ENCODE measurements around the gene VPS45. TPM values are rescaled to one million over a fixed set of nuclear protein-coding genes. Genes with fewer than 3 reads are reported as not detected.

Gene VPS45
- total and polyA plus RNA-seq, 7 experiments from 2014 or later: 20.3 to 37.7 (median 27.0) TPM

GRCh38 chr1:150162862-150163706 is 95.5 kb downstream of the VPS45 start:
- peak overlapping the region; percentile 12 to 72 (median 55) for H3K4me3 Mint-ChIP-seq
- H3K36me3 ChIP-seq (ENCODE audit: control insufficient read depth in 2 of 3, insufficient read depth in 3 of 3, low read length in 3 of 3): peaks cover 0 to 16% (median 6%) of the 10 kb centered on the region in 3 experiments
- no peak overlapping the region for H3K4me3 ChIP-seq (ENCODE audit: low read length)
- intact Hi-C loops (cut with micrococcal nuclease): loop anchor here in 1 of 2 donors (1.0 to 10.0 kb wide), 2 partner anchors 90 to 268 kb away; partner anchors contain the start of gene BOLA1
- peaks cover 0 to 31% of the 10 kb centered on the region in 2 donors for H3K4me1 ChIP-seq (ENCODE audit: control insufficient read depth in 2 of 2, insufficient read depth in 2 of 2, low read length in 2 of 2)
- peaks cover 0 to 22% (median 6%) of the 10 kb centered on the region in 5 donors for H3K36me3 Mint-ChIP-seq
- ATAC-seq (peak; percentile 76), DNase-seq (no peak)
- peaks cover 0 to 2% (median 0%) of the 10 kb centered on the region in 11 donors for H3K9me3 Mint-ChIP-seq
- ChIA-PET CTCF (interaction anchor here (0.6 to 17.2 kb wide), 11 partner anchors 21 to 201 kb away, joined by 3 to 243 read pairs (median 4); partner anchors contain the start of genes CA14 and VPS45), POLR2A (interaction anchor here (0.7 to 6.8 kb wide), 7 partner anchors 12 to 225 kb away, joined by 3 to 78 read pairs (median 3); partner anchors contain the start of genes PLEKHO1 and VPS45)
- H3K27ac ChIP-seq (ENCODE audit: low read depth, low read length): no peak overlapping the region
- H3K27ac Mint-ChIP-seq: peak overlapping the region in 8 of 9 donors; percentile 14 to 85 (median 58)
- H3K27me3 Mint-ChIP-seq: peaks cover 0 to 9% (median 0%) of the 10 kb centered on the region in 5 donors
- no peaks in the 10 kb centered on the region for H3K27me3 ChIP-seq (ENCODE audit: control insufficient read depth in 2 of 2, insufficient read depth in 2 of 2, low read length in 2 of 2)
- H3K9me3 ChIP-seq (ENCODE audit: control insufficient read depth in 2 of 3, low read length in 3 of 3): no peaks in the 10 kb centered on the region
- peaks cover 39 to 73% (median 51%) of the 10 kb centered on the region in 7 donors for H3K4me1 Mint-ChIP-seq

GRCh38 chr1:150164224-150164623 is 96.6 kb downstream of the VPS45 start:
- Mint-ChIP-seq H3K27ac (peak overlapping the region in 3 of 9 donors; percentile 4 to 69 (median 18)), H3K9me3 (peaks cover 0 to 2% (median 0%) of the 10 kb centered on the region in 11 donors), H3K27me3 (peaks cover 0 to 12% (median 0%) of the 10 kb centered on the region in 5 donors), H3K4me1 (peaks cover 35 to 67% (median 48%) of the 10 kb centered on the region in 7 donors), H3K36me3 (peaks cover 0 to 19% (median 4%) of the 10 kb centered on the region in 5 donors), H3K4me3 (no peak overlapping the region)
- DNase-seq (no peak), ATAC-seq (no peak)
- peaks cover 0 to 6% (median 0%) of the 10 kb centered on the region in 3 experiments for H3K36me3 ChIP-seq (ENCODE audit: control insufficient read depth in 2 of 3, insufficient read depth in 3 of 3, low read length in 3 of 3)
- intact Hi-C loops (cut with micrococcal nuclease): loop anchor here (2.0 to 10.0 kb wide), 2 partner anchors 13 to 269 kb away; partner anchors contain the start of gene BOLA1 (in 1 of the 2)
- peaks cover 0 to 31% of the 10 kb centered on the region in 2 donors for H3K4me1 ChIP-seq (ENCODE audit: control insufficient read depth in 2 of 2, insufficient read depth in 2 of 2, low read length in 2 of 2)
- ChIA-PET CTCF (interaction anchor here (1.0 to 17.2 kb wide), 5 partner anchors 12 to 96 kb away, joined by 3 to 243 read pairs (median 9); partner anchors contain the start of gene VPS45), POLR2A (interaction anchor here (0.6 to 6.8 kb wide), 2 partner anchors 13 to 146 kb away, joined by 3 to 78 read pairs; partner anchors contain the start of gene PLEKHO1)
- no peak overlapping the region for H3K4me3 ChIP-seq (ENCODE audit: low read length)
- no peak overlapping the region for H3K27ac ChIP-seq (ENCODE audit: low read depth, low read length)
- no peaks in the 10 kb centered on the region for H3K27me3 ChIP-seq (ENCODE audit: control insufficient read depth in 2 of 2, insufficient read depth in 2 of 2, low read length in 2 of 2)
- no peaks in the 10 kb centered on the region for H3K9me3 ChIP-seq (ENCODE audit: control insufficient read depth in 2 of 3, low read length in 3 of 3)

- Mint-ChIP-seq H3K9me3 (peaks cover 0 to 2% (median 0%) of the 10 kb centered on the region in 11 donors), H3K27me3 (peaks cover 0 to 12% (median 0%) of the 10 kb centered on the region in 5 donors), H3K4me3 (no peak overlapping the region), H3K27ac (peak overlapping the region in 6 of 9 donors; percentile 4 to 78 (median 16)), H3K36me3 (peaks cover 0 to 15% (median 4%) of the 10 kb centered on the region in 5 donors), H3K4me1 (peaks cover 35 to 62% (median 43%) of the 10 kb centered on the region in 7 donors)
- DNase-seq (no peak), ATAC-seq (no peak)
- Histone ChIP-seq H3K9me3 (ENCODE audit: control insufficient read depth in 2 of 3, low read length in 3 of 3) (no peaks in the 10 kb centered on the region), H3K27ac (ENCODE audit: low read depth, low read length) (no peak overlapping the region), H3K36me3 (ENCODE audit: control insufficient read depth in 2 of 3, insufficient read depth in 3 of 3, low read length in 3 of 3) (peaks cover 0 to under 1% (median 0%) of the 10 kb centered on the region in 3 experiments), H3K4me1 (ENCODE audit: control insufficient read depth in 2 of 2, insufficient read depth in 2 of 2, low read length in 2 of 2) (peaks cover 0 to 31% of the 10 kb centered on the region in 2 donors), H3K27me3 (ENCODE audit: control insufficient read depth in 2 of 2, insufficient read depth in 2 of 2, low read length in 2 of 2) (no peaks in the 10 kb centered on the region), H3K4me3 (ENCODE audit: low read length) (no peak overlapping the region)
- ChIA-PET CTCF (interaction anchor here (0.9 to 17.2 kb wide), 10 partner anchors 13 to 200 kb away, joined by 3 to 243 read pairs (median 4); partner anchors contain the start of gene VPS45), POLR2A (interaction anchor here (0.6 to 6.8 kb wide), 2 partner anchors 14 to 147 kb away, joined by 3 to 78 read pairs; partner anchors contain the start of gene PLEKHO1)
- intact Hi-C loops (cut with micrococcal nuclease): loop anchor here (2.0 to 10.0 kb wide), 2 partner anchors 14 to 270 kb away; partner anchors contain the start of gene BOLA1 (in 1 of the 2)
These were observed 97.2 kb downstream of the VPS45 start for GRCh38 chr1:150164779-150165178.

- intact Hi-C loops (cut with micrococcal nuclease): loop anchor here (1.0 to 10.0 kb wide), 5 partner anchors 15 to 271 kb away; partner anchors contain the start of gene BOLA1 (in 1 of the 2)
- Histone ChIP-seq H3K9me3 (ENCODE audit: control insufficient read depth in 2 of 3, low read length in 3 of 3) (no peaks in the 10 kb centered on the region), H3K36me3 (ENCODE audit: control insufficient read depth in 2 of 3, insufficient read depth in 3 of 3, low read length in 3 of 3) (no peaks in the 10 kb centered on the region), H3K27me3 (ENCODE audit: control insufficient read depth in 2 of 2, insufficient read depth in 2 of 2, low read length in 2 of 2) (no peaks in the 10 kb centered on the region), H3K27ac (ENCODE audit: low read depth, low read length) (no peak overlapping the region), H3K4me3 (ENCODE audit: low read length) (no peak overlapping the region), H3K4me1 (ENCODE audit: control insufficient read depth in 2 of 2, insufficient read depth in 2 of 2, low read length in 2 of 2) (peaks cover 0 to 24% of the 10 kb centered on the region in 2 donors)
- H3K4me3 Mint-ChIP-seq: no peak overlapping the region
- ATAC-seq (peak; percentile 33), DNase-seq (peak in 8 of 9 donors; percentile 21 to 48 (median 42))
- CTCF ChIA-PET: interaction anchor here (0.6 to 17.2 kb wide), 15 partner anchors 10 to 201 kb away, joined by 3 to 243 read pairs (median 3); partner anchors contain the start of gene VPS45
- H3K36me3 Mint-ChIP-seq: peaks cover 0 to 4% (median 3%) of the 10 kb centered on the region in 5 donors
- H3K4me1 Mint-ChIP-seq: peaks cover 29 to 50% (median 32%) of the 10 kb centered on the region in 7 donors
- H3K27me3 Mint-ChIP-seq: peaks cover 0 to 9% (median 0%) of the 10 kb centered on the region in 5 donors
- POLR2A ChIA-PET: interaction anchor here (0.6 to 6.8 kb wide), 3 partner anchors 15 to 93 kb away, joined by 4 to 78 read pairs (median 9); partner anchors contain the start of gene PLEKHO1
- H3K9me3 Mint-ChIP-seq: no peaks in the 10 kb centered on the region
- peak overlapping the region in 3 of 9 donors; percentile 76 to 86 (median 78) for H3K27ac Mint-ChIP-seq
These were observed 98.3 kb downstream of the VPS45 start for GRCh38 chr1:150165622-150166612.

GRCh38 chr1:150168960-150169601 is 101.5 kb downstream of the VPS45 start:
- POLR2A ChIA-PET: interaction anchor here (0.9 to 1.3 kb wide), 3 partner anchors 60 to 96 kb away, joined by 3 to 4 read pairs (median 3); no protein-coding TSS in a partner anchor
- intact Hi-C loops (cut with micrococcal nuclease): loop anchor here in 1 of 2 donors (1.0 to 10.0 kb wide), 2 partner anchors 207 to 274 kb away; partner anchors contain the start of gene BOLA1
- no peak overlapping the region for H3K27ac ChIP-seq (ENCODE audit: low read depth, low read length)
- DNase-seq (peak in 4 of 9 donors; percentile 27 to 52 (median 37)), ATAC-seq (peak; percentile 77)
- H3K36me3 ChIP-seq (ENCODE audit: control insufficient read depth in 2 of 3, insufficient read depth in 3 of 3, low read length in 3 of 3): no peaks in the 10 kb centered on the region
- no peak overlapping the region for H3K4me3 Mint-ChIP-seq
- H3K4me3 ChIP-seq (ENCODE audit: low read length): no peak overlapping the region
- H3K4me1 ChIP-seq (ENCODE audit: control insufficient read depth in 2 of 2, insufficient read depth in 2 of 2, low read length in 2 of 2): no peaks in the 10 kb centered on the region
- H3K27me3 ChIP-seq (ENCODE audit: control insufficient read depth in 2 of 2, insufficient read depth in 2 of 2, low read length in 2 of 2): no peaks in the 10 kb centered on the region
- H3K9me3 ChIP-seq (ENCODE audit: control insufficient read depth in 2 of 3, low read length in 3 of 3): no peaks in the 10 kb centered on the region
- peaks cover 5 to 20% (median 9%) of the 10 kb centered on the region in 7 donors for H3K4me1 Mint-ChIP-seq
- peak overlapping the region in 1 of 9 donors; percentile 33 for H3K27ac Mint-ChIP-seq
- no peaks in the 10 kb centered on the region for H3K9me3 Mint-ChIP-seq
- H3K27me3 Mint-ChIP-seq: peaks cover 0 to 8% (median 0%) of the 10 kb centered on the region in 5 donors
- CTCF ChIA-PET: interaction anchor here (0.7 to 17.2 kb wide), 7 partner anchors 13 to 328 kb away, joined by 3 to 243 read pairs (median 4); no protein-coding TSS in a partner anchor
- no peaks in the 10 kb centered on the region for H3K36me3 Mint-ChIP-seq
